Suppressor macrophage treated with lipopolysaccharide for 1 hour (primary cell): ENCODE measurements around the gene ARHGDIG.
"Not testable (repeated sequence)": the region's sequence is repeated elsewhere in the genome, so short reads cannot be mapped to it uniquely, and the experiment has no call there.

Experiments used
- DNase-seq, 3 donors: peaks; one replicate each; pipeline ENCODE4 v3.0.0-alpha.2; 2020 to 2022

Gene ARHGDIG

GRCh38 chr16:280552-280951, at the start of gene ARHGDIG:
ARHGDIG (plus strand) TSS chr16:280591; CDS start chr16:280681, 90 bp downstream.
- peak in 1 of 3 donors; percentile 22 for DNase-seq

GRCh38 chr16:230949-231348, 49.4 kb upstream of the ARHGDIG start:
- DNase-seq, result no peak

GRCh38 chr16:234468-235305, 45.7 kb upstream of the ARHGDIG start, which contains the start of gene FAM234A:
FAM234A (plus strand) TSS chr16:234821; CDS start chr16:254414, 19,593 bp downstream.
- peak; percentile 97 to 100 (median 99) for DNase-seq

GRCh38 chr16:239948-240277, 40.5 kb upstream of the ARHGDIG start:
- DNase-seq, result no peak

- no peak for DNase-seq
Observed at GRCh38 chr16:240559-240958, 39.8 kb upstream of the ARHGDIG start.

GRCh38 chr16:242281-242680, 38.1 kb upstream of the ARHGDIG start:
- no peak for DNase-seq

- DNase-seq, result no peak
Observed at GRCh38 chr16:243348-243747, 37.0 kb upstream of the ARHGDIG start.

- DNase-seq, result no peak
Observed at GRCh38 chr16:245105-245504, 35.3 kb upstream of the ARHGDIG start.

GRCh38 chr16:247027-247426, 33.4 kb upstream of the ARHGDIG start:
- DNase-seq, result no peak

GRCh38 chr16:249431-249830, 31.0 kb upstream of the ARHGDIG start:
- no peak for DNase-seq

- peak; percentile 60 to 77 (median 64) for DNase-seq
Observed at GRCh38 chr16:252366-253337, 27.7 kb upstream of the ARHGDIG start.

- no peak for DNase-seq
Observed at GRCh38 chr16:253833-254232, 26.6 kb upstream of the ARHGDIG start.

- no peak for DNase-seq
Observed at GRCh38 chr16:254461-254860, 25.9 kb upstream of the ARHGDIG start.

- DNase-seq, result no peak
Observed at GRCh38 chr16:255183-255582, 25.2 kb upstream of the ARHGDIG start.

GRCh38 chr16:258091-258490, 22.3 kb upstream of the ARHGDIG start:
- DNase-seq, result not testable (repeated sequence)

GRCh38 chr16:259226-259625, 21.2 kb upstream of the ARHGDIG start:
- no peak for DNase-seq

- no peak for DNase-seq
Observed at GRCh38 chr16:259814-260253, 20.6 kb upstream of the ARHGDIG start.

GRCh38 chr16:260326-260725, 20.1 kb upstream of the ARHGDIG start:
- no peak for DNase-seq

GRCh38 chr16:261031-261691, 19.2 kb upstream of the ARHGDIG start:
- no peak for DNase-seq

GRCh38 chr16:262121-262745, 18.2 kb upstream of the ARHGDIG start:
- no peak for DNase-seq

- no peak for DNase-seq
Observed at GRCh38 chr16:263182-263774, 17.1 kb upstream of the ARHGDIG start.

GRCh38 chr16:263944-264343, 16.4 kb upstream of the ARHGDIG start:
- DNase-seq, result no peak
